Effector CD4-positive, alpha-beta T cell (primary cell): Measurements from ENCODE around the gene ZNF562.
"Not testable (repeated sequence)": the region's sequence is repeated elsewhere in the genome, so short reads cannot be mapped to it uniquely, and the experiment has no call there.

ENCODE experiments used
- DNase-seq: peaks from one replicate; pipeline ENCODE4 v3.0.0-alpha.2; 2020
- total RNA-seq: gene quantifications from one replicate; lab custom pipeline; 2026; lab: John Stamatoyannopoulos, UW

The ZNF562 gene
- total RNA-seq = 22.5 reads per million, percentile 49 among the genes with 10 or more reads in this experiment

DNA sequence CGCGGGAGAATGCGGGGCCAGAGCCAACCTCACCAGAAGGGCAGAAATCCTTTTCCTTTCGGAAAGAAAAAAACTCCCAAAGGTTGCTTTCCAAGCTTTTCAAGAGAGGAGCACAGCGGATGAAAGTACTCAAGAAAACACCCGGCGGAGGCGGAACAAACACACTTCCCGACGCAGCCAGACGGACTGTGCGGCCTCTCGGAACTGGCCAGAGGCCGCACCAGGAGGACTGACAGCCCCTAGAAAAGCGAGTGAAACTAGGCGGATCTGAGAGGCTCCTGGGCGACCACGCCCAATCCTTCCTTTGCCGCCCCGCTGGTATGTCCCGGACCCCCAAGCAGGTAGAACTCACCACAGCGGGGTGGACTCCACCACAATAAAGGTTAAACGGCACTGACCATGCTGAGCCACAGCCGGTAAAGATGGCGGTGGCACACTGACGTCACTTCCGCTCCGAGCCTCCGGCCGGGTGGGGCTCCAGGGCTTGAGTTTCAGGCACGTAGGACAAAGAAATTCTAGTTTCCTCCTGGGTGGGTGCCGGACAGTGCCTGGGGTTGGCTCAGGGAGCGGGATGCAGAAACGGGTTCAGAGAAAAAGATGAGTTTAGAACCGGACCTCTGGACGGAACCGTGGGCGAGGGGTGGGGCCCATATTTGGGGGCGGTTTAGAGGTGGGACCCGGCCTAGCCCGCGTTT lies at the start of gene ZNF562:
ZNF562 (minus strand) TSS at position 438 of the 695 bp plus-strand sequence. CDS start 14,356 bp downstream, outside the sequence.
- DNase-seq = peak; percentile 67

DNA sequence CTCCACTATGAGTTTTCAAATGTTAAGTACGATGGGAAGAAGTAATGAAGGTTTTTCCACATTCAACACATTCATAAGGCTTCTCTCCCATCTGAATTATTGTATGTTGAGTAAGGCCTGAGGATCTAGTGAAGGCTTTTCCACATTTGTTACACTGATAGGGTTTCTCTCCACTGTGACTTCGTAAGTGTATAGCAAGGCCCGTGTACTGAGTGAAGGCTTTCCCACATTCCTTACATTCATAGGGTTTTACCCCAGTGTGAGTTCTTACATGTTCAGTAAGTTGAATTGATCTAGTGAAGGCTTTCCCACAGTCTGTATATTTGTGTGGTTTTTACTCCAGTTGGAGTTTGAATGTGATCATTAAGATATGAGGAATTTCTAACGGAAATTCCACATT lies 49.3 kb upstream of the ZNF562 start:
- DNase-seq = no peak

DNA sequence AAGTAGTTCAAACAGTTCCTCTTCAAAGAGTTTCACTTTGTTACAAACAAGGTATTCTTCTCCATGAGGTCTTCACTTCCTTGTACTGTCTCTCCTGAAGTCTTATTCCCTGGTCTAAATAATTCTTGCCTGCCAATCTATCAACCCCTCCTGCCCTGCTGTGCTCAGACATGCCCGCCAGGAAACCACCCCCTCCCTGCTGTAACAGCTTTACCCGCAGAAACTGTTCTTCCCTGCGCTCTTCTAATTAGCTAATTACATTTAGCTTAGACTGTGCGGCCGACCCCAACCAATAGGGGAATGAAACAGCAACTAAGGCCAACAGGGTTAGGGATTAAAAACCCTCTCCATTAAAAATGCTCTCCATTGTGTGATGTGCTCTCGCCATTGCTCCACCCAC lies 47.0 kb upstream of the ZNF562 start:
- no peak for DNase-seq

DNA sequence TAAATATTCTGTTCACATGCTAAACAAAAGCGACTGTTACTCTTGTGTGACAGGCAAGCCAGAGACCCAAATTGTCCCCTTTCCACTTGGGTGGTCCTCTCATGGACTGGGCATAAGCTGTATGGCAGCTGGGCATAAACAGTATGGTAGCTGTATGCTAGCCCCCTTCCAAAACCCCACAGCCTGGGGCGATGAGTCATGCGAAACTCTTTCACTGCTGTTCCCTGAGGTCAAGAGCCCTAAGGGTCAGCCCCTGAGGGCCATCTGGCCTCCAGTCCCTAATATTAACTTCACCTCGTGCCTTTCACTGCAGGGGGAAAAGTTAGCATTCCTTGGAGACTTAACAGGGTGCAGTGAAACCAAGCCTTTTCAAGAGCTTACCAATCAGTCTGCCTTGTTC lies 45.6 kb upstream of the ZNF562 start:
- DNase-seq = no peak

DNA sequence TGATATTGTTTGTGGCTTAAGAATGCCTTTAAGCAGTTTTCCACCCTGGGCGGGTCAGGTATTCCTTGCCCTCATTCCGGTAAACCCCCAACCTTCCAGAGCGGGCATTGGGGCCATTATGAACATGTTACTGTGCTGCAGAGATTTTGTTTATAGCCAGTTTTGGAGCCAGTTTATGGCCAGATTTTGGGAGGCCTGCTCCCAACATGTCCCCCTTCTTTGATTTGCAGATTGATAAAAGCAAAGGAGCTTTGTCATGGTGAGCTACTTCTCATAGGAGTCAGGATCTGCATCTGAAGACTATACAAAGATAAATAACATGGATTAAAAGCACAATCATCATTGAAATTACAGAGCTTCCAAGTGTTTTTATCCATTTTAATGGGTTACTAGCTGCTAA lies 36.9 kb upstream of the ZNF562 start:
- DNase-seq = no peak

DNA sequence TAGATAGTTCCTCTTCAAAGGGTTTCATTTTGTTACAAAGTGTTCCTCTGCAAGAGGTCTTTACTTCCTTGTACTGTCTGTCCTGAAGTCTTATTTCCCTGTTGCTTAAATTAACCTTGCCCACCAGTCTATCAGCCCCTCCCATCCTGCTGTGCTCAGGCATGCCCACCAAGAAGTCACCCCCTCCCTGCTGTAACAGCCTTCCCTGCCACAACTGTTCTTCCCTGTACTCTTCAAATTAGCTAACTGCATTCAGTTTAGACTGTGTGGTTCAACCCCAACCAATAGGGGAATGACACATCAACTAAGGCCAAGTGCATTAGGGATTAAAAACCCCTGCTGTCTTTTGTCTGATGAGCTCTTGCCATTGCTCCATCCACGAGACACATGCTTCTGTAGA lies 34.4 kb upstream of the ZNF562 start:
- DNase-seq = no peak

DNA sequence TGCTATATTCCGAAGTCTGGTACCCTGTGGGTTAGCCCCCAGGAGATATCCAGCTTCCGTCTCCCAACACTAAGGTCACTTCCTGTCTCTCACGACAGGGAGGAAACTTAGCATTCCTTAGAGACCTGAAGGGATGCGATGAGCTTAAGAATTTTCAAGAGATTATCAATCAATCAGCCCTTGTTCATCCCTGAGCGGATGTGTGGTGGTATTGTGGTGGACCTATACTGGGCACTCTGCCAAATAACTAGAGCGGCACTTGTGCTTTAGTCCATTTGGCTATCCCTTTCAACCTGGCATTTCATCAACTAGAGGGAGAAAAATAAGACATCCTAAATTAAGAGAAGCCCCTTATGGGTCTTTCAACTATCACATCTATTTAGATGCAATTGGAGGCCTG lies 30.9 kb upstream of the ZNF562 start:
- DNase-seq = no peak

DNA sequence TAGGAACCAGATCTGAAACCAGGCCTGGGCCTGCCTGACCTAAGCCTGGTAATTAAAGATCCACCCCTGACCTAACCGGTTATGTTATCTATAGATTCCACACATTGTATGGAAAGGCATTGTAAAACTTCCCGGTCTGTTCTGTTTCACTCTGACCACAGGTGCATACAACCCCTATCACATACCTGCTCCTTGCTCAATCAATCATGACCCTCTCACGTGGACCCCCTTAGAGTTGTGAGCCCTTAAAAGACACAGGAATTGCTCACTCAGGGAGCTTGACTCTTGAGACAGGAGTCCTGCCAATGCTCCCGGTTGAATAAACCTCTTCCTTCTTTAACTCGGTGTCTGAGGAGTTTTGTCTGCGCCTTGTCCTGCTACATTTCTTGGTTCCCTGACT lies 27.3 kb upstream of the ZNF562 start:
- no peak for DNase-seq

DNA sequence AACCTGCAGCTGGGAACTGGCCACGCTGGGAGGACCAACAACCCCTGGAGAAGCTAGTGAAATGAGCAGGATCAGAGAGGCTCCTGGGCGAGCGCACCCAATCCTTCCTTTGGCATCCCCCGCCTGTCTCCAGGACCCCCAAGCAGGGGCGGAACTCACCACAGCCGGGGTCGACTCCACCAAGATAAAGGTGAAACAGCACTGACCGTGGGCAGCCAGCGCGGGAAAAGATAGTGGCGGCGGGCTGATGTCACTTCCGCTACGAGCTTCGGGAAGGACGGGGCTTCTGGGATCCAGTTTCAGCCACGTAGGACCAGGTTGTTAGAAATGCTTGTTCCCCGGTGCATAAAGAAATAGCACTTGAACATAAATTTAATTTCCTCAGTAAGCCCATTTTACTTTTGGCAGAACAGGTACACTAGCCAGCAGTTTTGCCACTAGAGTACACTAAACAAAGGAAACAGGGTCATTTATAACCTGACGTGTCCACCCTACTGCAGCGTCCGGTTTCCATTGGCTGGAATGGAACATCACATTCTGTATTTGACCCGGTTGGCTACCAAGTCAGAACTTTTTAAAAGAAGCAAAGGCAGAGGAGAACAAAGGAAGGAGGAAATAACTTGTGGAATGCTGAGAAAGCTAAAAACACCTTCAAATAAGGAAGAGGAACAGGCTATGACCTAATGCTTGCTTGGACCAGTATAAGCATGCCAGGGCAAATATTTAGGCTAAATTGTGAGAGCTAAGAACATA lies 25.5 kb upstream of the ZNF562 start:
- no peak for DNase-seq

DNA sequence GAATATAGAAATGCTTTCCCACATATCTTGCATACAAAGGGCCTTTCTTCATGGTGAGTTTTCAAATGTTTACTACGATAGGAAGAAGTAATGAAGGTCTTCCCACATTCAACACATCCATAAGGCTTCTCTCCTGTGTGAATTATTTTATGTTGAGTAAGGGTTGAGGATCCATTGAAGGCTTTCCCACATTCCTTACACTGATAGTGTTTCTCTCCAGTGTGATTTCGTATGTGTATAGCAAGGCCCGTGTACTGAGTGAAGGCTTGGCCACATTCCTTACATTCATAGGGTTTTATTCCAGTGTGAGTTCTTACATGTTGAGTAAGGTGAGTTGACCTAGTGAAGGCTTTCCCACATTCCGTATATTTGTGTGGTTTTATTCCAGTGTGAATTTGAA lies 15.4 kb upstream of the ZNF562 start:
- not testable (repeated sequence) for DNase-seq

DNA sequence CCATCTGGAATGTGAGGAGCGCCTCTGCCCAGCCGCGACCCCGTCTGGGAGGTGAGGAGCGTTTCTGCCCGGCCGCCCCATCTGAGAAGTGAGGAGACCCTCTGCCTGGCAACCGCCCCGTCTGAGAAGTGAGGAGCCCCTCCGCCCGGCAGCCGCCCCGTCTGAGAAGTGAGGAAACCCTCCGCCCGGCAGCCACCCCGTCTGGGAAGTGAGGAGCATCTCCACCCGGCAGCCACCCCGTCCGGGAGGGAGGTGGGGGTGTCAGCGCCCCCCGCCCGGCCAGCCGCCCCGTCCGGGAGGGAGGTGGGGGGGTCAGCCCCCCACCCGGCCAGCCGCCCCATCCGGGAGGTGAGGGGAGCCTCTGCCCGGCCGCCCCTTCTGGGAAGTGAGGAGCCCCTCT lies 5.1 kb upstream of the ZNF562 start:
- DNase-seq = not testable (repeated sequence)

DNA sequence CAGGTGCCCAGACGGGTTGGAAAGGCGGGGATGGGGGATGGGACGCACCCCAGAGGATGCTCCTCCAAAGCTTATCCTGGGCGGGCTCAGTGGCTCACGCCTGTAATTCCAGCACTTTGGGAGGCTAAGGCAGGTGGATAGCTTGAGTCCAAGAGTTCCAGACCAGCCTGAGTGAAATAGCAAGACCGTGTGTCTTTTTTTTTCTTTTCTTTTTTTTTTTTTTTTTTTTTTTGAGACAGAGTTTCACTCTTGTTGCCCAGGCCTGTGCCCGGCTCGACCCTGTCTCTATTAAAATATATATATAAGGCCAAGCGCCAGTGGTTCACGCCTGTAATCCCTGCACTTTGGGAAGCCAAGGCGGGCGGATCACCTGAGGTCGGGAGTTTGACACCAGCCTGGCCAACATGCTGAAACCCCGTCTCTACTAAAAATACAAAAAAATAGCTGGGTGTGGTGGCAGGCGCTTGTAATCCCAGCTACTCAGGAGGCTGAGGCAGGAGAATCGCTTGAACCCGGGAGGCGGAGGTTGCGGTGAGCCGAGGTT lies 530 bp upstream of the ZNF562 start:
- not testable (repeated sequence) for DNase-seq

DNA sequence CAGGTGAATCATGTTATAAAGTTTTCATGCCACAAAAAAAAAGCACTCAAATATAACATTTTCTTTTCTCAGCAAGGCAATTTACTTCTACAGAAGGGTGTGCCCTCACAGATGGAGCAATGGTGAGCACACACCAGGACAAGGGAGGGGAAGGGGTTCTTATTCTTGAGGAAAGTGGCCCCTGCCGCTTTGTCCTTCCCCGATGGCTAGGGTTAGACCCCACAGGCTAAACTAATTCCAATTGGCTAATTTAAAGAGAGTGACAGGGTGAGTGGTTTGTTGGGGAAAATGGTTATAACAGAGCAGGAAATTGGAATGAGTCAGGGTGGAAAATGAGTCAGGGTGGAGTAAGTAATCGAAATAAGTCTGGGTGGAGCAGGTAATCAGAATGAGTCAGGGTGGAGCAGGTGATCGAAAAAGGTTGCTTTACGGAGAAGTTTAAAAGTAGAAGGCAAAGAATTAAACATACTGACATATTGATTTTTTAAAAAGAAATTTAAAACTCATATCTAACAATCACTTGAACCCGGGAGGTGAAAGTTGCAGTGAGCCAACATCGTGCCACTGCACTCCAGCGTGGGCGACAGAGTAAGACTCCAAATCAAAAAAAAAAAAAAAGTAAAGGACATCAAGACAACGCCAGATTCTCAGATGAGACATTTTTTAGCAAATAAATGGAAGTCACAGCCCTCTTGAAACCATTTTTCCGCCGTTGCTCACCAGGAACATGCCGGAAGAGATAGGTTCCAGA lies 813 bp downstream of the ZNF562 start:
- DNase-seq = no peak

DNA sequence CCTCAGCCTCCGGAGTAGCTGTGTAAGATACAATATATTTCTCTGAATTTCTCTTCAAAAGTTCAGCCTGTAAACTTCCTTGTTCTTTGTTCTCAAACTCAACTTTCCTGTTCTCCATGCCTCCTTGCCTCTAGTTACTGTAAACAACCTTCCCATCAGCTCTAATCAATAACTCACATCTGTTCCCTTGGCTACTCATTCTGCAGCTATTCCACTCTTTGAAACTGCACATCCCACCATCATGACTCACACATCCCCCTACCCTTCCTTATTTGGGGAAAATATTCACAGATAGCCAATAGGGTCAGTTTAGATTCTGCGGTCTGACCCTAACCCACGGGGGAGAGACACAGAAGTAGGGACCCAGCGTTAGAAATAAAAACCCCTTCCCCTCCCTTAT lies 2.0 kb downstream of the ZNF562 start:
- DNase-seq = no peak

DNA sequence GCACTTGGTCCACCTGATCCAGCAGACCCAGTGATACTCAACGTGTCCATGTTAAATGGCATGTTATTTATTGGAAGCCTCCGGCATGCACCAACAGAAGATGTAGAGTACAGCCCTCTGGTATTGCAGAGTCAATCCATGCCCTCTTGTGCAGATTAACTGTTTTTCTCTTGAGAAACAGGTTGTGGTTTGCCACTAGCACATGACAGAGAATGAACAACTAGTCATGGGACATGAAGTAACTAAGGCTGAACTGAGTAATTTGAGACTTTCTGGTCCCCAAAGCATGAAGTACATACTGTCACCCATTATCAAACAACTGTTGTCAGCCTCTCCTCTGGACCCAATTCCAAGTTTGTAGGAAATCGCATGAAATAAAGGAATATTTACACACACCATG lies 3.2 kb downstream of the ZNF562 start:
- DNase-seq = no peak

DNA sequence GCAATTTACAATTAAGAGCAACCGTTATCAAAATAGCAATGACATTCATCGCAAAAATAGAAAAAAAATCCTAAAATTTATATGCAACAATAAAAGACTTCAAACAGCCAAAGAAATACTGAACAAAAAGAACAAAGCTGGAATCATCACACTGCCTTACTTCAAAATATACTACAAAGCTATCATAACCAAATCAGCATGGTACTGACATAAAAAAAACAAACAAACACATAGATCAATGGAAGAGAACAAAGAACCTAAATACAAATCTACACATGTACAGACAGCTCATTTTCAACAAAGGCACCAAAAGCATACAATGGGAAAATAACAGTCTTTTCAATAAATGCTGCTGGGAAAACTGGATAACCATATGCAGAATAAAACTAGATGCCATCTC lies 6.4 kb downstream of the ZNF562 start:
- no peak for DNase-seq

DNA sequence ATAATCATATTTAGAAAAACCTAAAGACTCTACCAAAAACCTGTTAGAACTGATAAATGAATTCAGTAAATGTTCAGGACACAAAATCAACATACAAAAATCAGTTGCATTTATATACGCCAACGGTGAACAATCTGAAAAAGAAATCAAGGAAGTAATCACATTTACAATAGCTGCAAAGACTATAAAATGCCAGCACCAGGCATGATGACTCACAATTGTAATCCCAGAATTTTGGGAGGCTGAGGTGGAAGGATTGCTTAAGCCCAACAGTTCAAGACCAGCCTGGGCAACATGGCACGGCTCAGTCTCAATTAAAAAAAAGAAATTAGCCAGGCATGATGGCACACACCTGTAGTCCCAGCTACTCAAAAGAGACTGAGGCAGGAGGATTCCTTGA lies 7.0 kb downstream of the ZNF562 start:
- DNase-seq = no peak

DNA sequence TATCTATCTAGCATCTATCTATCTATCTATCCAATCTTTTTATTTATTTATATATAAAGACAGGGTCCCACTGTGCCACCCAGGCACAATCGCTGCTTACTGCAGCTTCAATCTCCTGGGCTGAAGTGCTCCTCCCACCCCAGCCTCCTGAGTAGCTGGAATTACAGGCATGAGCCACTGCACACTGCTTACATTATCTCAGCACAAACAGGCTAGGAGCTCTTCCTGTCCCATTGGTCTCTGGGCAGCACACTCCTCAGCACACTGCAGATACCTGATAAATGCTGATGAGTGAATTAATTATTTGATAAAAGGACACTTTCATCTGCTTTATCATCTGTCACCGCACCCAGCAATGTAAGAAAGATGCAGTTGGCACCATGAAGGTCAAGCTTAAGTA lies 16.1 kb downstream of the ZNF562 start:
- DNase-seq = no peak

DNA sequence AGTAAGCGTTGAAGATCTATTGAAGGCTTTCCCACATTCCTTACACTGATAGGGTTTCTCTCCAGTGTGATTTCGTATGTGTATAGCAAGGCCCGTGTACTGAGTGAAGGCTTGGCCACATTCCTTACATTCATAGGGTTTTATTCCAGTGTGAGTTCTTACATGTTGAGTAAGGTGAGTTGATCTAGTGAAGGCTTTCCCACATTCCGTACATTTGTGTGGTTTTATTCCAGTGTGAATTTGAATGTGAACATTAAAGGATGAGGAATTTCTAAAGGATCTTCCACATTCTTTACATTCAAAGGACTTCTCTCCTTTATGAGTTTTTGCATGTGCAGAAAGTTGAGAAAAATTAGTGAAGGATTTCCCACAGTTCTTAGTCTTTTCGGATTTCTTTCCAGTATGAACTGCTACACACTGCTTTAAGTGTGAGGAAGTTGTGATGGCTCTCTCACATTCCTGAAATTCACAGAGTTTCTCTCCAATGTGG lies 21.8 kb downstream of the ZNF562 start:
- not testable (repeated sequence) for DNase-seq

DNA sequence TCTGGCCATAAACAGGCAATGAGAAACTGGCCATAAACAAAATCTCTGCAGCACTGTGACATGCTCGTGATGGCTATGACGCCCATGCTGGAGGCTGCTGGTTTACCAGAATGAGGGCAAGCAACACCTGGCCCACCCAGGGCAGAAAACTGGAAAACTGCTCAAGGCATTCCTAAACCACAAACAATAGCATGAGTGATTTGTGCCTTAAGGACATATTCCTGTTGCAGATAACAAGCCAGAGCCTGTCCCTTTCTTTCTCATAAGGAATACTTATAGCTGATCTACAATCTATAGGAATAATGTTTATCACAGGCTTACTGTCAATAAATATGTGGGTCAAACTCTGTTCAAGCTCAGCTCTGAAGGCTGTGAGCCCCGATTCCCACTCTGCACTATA lies 23.4 kb downstream of the ZNF562 start:
- DNase-seq = not testable (repeated sequence)

DNA sequence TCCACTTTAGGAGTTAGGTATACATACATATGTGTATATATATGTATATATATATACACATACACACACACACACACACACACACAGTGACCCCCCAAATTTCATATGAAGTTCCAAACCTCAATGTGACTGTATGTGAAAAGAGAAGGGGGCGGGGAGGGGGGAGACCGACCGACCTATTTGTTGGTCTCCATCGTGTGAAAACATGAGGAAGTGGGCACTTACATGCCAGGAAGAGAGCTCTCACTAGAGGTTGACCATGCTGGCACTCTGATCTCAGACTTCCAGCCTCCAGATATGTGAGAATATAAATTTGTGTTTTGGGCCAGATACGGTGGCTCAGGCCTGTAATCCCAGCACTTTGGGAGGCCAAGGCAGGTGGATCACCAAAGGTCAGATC lies 24.6 kb downstream of the ZNF562 start:
- no peak for DNase-seq

DNA sequence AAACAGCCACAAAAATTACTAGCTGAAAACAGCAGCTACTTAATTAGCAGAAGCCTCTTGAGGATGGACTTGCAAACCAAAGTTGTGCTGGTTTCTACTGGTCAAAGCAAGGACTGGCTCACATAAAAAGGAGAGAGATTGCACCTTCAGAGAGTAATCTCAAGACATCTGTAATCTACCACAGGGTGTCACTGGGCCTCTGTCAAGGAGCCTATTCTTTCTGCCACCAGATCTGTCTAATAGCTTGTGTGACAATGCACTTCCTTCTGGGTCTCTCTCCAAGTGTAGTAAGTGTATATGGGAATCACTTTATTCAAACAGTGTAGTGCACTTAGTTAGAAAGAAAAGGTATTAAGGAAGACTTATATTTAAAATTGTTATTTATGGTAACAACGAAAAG lies 29.4 kb downstream of the ZNF562 start:
- DNase-seq = no peak

DNA sequence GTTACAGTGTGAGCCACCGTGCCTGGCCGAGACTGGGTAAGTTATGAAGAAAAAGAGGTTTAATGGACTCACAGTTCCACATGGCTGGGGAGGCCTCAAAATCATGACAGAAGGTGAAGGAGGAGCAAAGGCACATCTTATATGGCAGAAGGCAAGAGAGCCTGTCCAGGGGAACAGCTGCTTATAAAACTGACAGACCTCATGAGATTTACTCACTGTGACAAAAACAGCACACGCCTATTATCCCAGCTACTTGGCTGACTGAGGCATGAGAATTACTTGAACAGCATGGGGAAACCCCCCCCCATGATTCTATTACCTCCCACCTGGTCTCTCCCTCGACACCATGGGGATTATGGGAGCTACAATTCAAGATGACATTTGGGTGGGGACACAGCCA lies 30.4 kb downstream of the ZNF562 start:
- DNase-seq = no peak
